IMR-90 (cell line): ENCODE measurements around the gene PPBP.

Source experiments
- FOS ChIP-seq: fragments of 150-350 bp; IDR thresholded peaks from 2 replicates; pipeline ENCODE4 v1.6.1; 2016; ENCODE audit warnings: low read depth, low read length
- MAFK ChIP-seq: IDR thresholded peaks from 2 replicates; pipeline ENCODE4 v1.6.1; 2012; ENCODE audit warnings: low read depth, low read length, improper control_type of control experiment
- MXI1 ChIP-seq: IDR thresholded peaks from 2 replicates; pipeline ENCODE4 v1.6.1; 2012; ENCODE audit warnings: low read depth, mild to moderate bottlenecking, low read length, moderate library complexity, borderline replicate concordance
- NFE2L2 ChIP-seq: fragments of 150-350 bp; IDR thresholded peaks from 2 replicates; pipeline ENCODE4 v1.6.1; 2016; ENCODE audit warnings: low read depth, mild to moderate bottlenecking, low read length
- POLR2A ChIP-seq: IDR thresholded peaks from 2 replicates; pipeline ENCODE4 v1.6.1; 2012; ENCODE audit warnings: mild to moderate bottlenecking, low read depth, low read length
- RAD21 ChIP-seq: IDR thresholded peaks from 2 replicates; pipeline ENCODE4 v1.6.1; 2012; ENCODE audit warnings: low read length, improper control_type of control experiment
- RCOR1 ChIP-seq: IDR thresholded peaks from 2 replicates; pipeline ENCODE4 v1.6.1; 2012; ENCODE audit warnings: mild to moderate bottlenecking, low read length, improper control_type of control experiment; ENCODE audit not compliant: insufficient replicate concordance
- SMC3 ChIP-seq: fragments of 150-350 bp; IDR thresholded peaks from 2 replicates; pipeline ENCODE4 v1.6.1; 2016; ENCODE audit warnings: low read depth, mild to moderate bottlenecking, antibody characterized with exemption, low read length, moderate library complexity
- TF ChIP-seq, protein P1 (sequence below): conservative IDR thresholded peaks from 2 replicates; pipeline ENCODE4 v1.5.1; 2012; ENCODE audit warnings: mild to moderate bottlenecking, low read depth, low read length, improper control_type of control experiment
- TF ChIP-seq, protein P2 (sequence below): fragments of 150-350 bp; IDR thresholded peaks from 2 replicates; pipeline ENCODE4 v1.6.1; 2016; ENCODE audit warnings: low read depth, mild to moderate bottlenecking, low read length, moderate library complexity, borderline replicate concordance

DNA sequence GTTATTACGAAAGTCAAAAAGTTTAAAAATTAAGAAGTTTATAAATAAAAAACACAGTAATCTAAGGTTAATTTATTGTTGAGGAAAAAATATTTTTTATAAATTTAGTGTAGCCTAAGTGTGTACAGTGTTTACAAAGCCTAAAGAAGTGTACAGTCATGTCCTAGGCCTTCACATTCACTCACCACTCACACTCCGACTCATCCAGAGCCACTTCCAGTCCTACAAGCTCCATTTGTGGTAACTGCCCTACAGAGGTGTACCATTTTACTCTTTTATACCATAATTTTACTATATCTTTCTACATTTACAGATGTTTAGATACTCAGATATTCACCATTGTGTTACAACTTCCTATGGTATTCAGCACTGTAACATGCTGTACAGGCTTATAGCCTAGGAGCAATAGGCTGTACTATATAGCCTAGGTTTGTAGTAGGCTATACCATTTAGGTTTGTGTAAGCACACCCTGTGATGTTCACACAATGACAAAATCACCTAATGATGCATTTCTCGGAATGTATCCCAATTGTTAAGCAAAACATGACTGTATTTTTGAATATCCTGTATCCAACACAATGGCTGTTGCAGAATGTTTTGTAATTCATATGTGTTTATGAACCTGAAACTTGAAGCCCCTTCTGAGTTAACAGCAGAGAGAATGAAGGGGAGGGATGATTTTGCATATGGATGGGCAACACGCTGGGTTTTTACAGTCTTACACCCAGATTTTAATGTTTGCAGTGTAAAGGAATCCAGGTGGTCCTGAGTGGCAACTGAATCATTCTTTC, 3.1 kb downstream of the PPBP start:
- TF ChIP-seq MXI1, result no peak
- TF ChIP-seq, protein P1, sequence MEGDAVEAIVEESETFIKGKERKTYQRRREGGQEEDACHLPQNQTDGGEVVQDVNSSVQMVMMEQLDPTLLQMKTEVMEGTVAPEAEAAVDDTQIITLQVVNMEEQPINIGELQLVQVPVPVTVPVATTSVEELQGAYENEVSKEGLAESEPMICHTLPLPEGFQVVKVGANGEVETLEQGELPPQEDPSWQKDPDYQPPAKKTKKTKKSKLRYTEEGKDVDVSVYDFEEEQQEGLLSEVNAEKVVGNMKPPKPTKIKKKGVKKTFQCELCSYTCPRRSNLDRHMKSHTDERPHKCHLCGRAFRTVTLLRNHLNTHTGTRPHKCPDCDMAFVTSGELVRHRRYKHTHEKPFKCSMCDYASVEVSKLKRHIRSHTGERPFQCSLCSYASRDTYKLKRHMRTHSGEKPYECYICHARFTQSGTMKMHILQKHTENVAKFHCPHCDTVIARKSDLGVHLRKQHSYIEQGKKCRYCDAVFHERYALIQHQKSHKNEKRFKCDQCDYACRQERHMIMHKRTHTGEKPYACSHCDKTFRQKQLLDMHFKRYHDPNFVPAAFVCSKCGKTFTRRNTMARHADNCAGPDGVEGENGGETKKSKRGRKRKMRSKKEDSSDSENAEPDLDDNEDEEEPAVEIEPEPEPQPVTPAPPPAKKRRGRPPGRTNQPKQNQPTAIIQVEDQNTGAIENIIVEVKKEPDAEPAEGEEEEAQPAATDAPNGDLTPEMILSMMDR, result no peak
- no peak for TF ChIP-seq RAD21
- TF ChIP-seq SMC3, result no peak
- TF ChIP-seq, protein P2, sequence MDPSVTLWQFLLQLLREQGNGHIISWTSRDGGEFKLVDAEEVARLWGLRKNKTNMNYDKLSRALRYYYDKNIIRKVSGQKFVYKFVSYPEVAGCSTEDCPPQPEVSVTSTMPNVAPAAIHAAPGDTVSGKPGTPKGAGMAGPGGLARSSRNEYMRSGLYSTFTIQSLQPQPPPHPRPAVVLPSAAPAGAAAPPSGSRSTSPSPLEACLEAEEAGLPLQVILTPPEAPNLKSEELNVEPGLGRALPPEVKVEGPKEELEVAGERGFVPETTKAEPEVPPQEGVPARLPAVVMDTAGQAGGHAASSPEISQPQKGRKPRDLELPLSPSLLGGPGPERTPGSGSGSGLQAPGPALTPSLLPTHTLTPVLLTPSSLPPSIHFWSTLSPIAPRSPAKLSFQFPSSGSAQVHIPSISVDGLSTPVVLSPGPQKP, result no peak
- TF ChIP-seq RCOR1, result no peak
- TF ChIP-seq FOS, result no peak
- TF ChIP-seq POLR2A, result no peak
- TF ChIP-seq NFE2L2, result no peak
- TF ChIP-seq MAFK, result no peak
